HEK293 (cell line): ENCODE measurements around the gene PLEKHG5.

Experiments
- CTCF ChIA-PET: fragments of 350-600 bp; formaldehyde crosslinking; extraction: SDS; loops from one replicate; lab custom pipeline; 2021; ENCODE audit warnings: antibody characterized with exemption; lab: Yijun Ruan, JAX
- POLR2A ChIA-PET: fragments of 300-600 bp; formaldehyde crosslinking; extraction: SDS; loops from one replicate; lab custom pipeline; 2020; ENCODE audit warnings: antibody characterized with exemption, inconsistent platforms; lab: Yijun Ruan, JAX
- H3K27ac ChIP-seq: fragments of 200-500 bp; sonication (Bioruptor generic); 2 replicates; pipeline ENCODE4 v1.5.1; 2014; ENCODE audit warnings: low read depth, low read length, control low read depth, inconsistent platforms; ENCODE audit errors: extremely low read depth
- H3K36me3 ChIP-seq, 2 experiments: fragments of 200-500 bp in 1 of 2; sonication (Bioruptor generic) in 1 of 2; 1 replicate in 1 of 2; 2 replicates in 1 of 2; pipeline ENCODE4 v1.5.1; 2014 to 2017; ENCODE audit warnings: inconsistent platforms in 2 of 2, low read length in 2 of 2; ENCODE audit not compliant: control insufficient read depth in 2 of 2, insufficient read depth in 1 of 2
- H3K4me1 ChIP-seq: fragments of 200-500 bp; sonication (Bioruptor generic); 2 replicates; pipeline ENCODE4 v1.5.1; 2014; ENCODE audit warnings: mild to moderate bottlenecking, low read length, inconsistent platforms; ENCODE audit not compliant: control insufficient read depth, insufficient read depth
- H3K4me3 ChIP-seq: 2 replicates; pipeline ENCODE4 v1.5.1; 2011; ENCODE audit warnings: low read depth, mild to moderate bottlenecking, control low read depth, low read length, moderate library complexity
- H3K9me3 ChIP-seq: fragments of 200-500 bp; sonication (Bioruptor generic); 2 replicates; pipeline ENCODE4 v1.5.1; 2014; ENCODE audit warnings: low read depth, low read length, inconsistent platforms; ENCODE audit not compliant: control insufficient read depth, insufficient read depth
- BCL6B ChIP-seq: fragments of 450-650 bp; formaldehyde crosslinking; IDR thresholded peaks from 2 replicates; pipeline ENCODE4 v1.5.1; 2017; ENCODE audit warnings: missing biosample characterization, missing genetic modification characterization
- KLF10 ChIP-seq: fragments of 450-650 bp; IDR thresholded peaks from 2 replicates; pipeline ENCODE4 v1.5.1; 2018; ENCODE audit warnings: missing biosample characterization, mild to moderate bottlenecking, missing genetic modification characterization
- MYNN ChIP-seq: fragments of 450-650 bp; formaldehyde crosslinking; IDR thresholded peaks from 2 replicates; pipeline ENCODE4 v1.5.1; 2016; ENCODE audit warnings: missing biosample characterization, missing genetic modification characterization, borderline replicate concordance
- PRDM4 ChIP-seq: fragments of 450-650 bp; formaldehyde crosslinking; IDR thresholded peaks from 2 replicates; pipeline ENCODE4 v1.5.1; 2017; ENCODE audit warnings: missing biosample characterization, missing genetic modification characterization
- TSHZ1 ChIP-seq: fragments of 450-650 bp; formaldehyde crosslinking; IDR thresholded peaks from 2 replicates; pipeline ENCODE4 v1.5.1; 2016; ENCODE audit warnings: missing biosample characterization, missing genetic modification characterization, borderline replicate concordance
- ZBTB8A ChIP-seq: fragments of 450-650 bp; formaldehyde crosslinking; IDR thresholded peaks from 2 replicates; pipeline ENCODE4 v1.5.1; 2016; ENCODE audit warnings: missing biosample characterization, missing genetic modification characterization
- ZEB2 ChIP-seq: fragments of 450-650 bp; formaldehyde crosslinking; IDR thresholded peaks from 2 replicates; pipeline ENCODE4 v1.5.1; 2016; ENCODE audit warnings: missing biosample characterization, missing genetic modification characterization
- ZFP3 ChIP-seq: fragments of 450-650 bp; formaldehyde crosslinking; IDR thresholded peaks from 2 replicates; pipeline ENCODE4 v1.5.1; 2016; ENCODE audit warnings: low read depth, missing biosample characterization, missing genetic modification characterization
- ZNF169 ChIP-seq: fragments of 450-650 bp; formaldehyde crosslinking; IDR thresholded peaks from 2 replicates; pipeline ENCODE4 v1.5.1; 2016; ENCODE audit warnings: missing biosample characterization, missing genetic modification characterization
- ZNF248 ChIP-seq: fragments of 450-650 bp; formaldehyde crosslinking; IDR thresholded peaks from 2 replicates; pipeline ENCODE4 v1.5.1; 2017; ENCODE audit warnings: missing biosample characterization, missing genetic modification characterization
- ZNF26 ChIP-seq: fragments of 450-650 bp; formaldehyde crosslinking; IDR thresholded peaks from 2 replicates; pipeline ENCODE4 v1.5.1; 2016; ENCODE audit warnings: missing biosample characterization, missing genetic modification characterization
- ZNF398 ChIP-seq: fragments of 450-650 bp; formaldehyde crosslinking; IDR thresholded peaks from 2 replicates; pipeline ENCODE4 v1.5.1; 2017; ENCODE audit warnings: missing biosample characterization, missing genetic modification characterization
- ZNF510 ChIP-seq: fragments of 450-650 bp; formaldehyde crosslinking; IDR thresholded peaks from 2 replicates; pipeline ENCODE4 v1.5.1; 2018; ENCODE audit warnings: mild to moderate bottlenecking, missing genetic modification characterization, missing biosample characterization; ENCODE audit not compliant: insufficient replicate concordance
- ZNF513 ChIP-seq: fragments of 450-650 bp; IDR thresholded peaks from 2 replicates; pipeline ENCODE4 v1.5.1; 2018; ENCODE audit warnings: missing biosample characterization, missing genetic modification characterization
- ZNF529 ChIP-seq: fragments of 450-650 bp; formaldehyde crosslinking; IDR thresholded peaks from 2 replicates; pipeline ENCODE4 v1.5.1; 2017; ENCODE audit warnings: missing genetic modification characterization, missing biosample characterization; ENCODE audit not compliant: insufficient replicate concordance
- ZNF561 ChIP-seq: fragments of 450-650 bp; IDR thresholded peaks from 2 replicates; pipeline ENCODE4 v1.5.1; 2018; ENCODE audit warnings: missing biosample characterization, missing genetic modification characterization, borderline replicate concordance
- ZNF645 ChIP-seq: fragments of 450-650 bp; formaldehyde crosslinking; IDR thresholded peaks from 2 replicates; pipeline ENCODE4; 2016; ENCODE audit warnings: missing biosample characterization, missing genetic modification characterization
- ZNF670 ChIP-seq: fragments of 450-650 bp; formaldehyde crosslinking; IDR thresholded peaks from 2 replicates; pipeline ENCODE4 v1.5.1; 2016; ENCODE audit warnings: missing biosample characterization, missing genetic modification characterization, low read depth
- ZNF707 ChIP-seq: fragments of 450-650 bp; formaldehyde crosslinking; IDR thresholded peaks from 2 replicates; pipeline ENCODE4 v1.5.1; 2016; ENCODE audit warnings: missing biosample characterization, missing genetic modification characterization
- ZNF777 ChIP-seq: fragments of 450-650 bp; formaldehyde crosslinking; IDR thresholded peaks from 2 replicates; pipeline ENCODE4 v1.5.1; 2017; ENCODE audit warnings: missing biosample characterization, missing genetic modification characterization, borderline replicate concordance
- ZNF843 ChIP-seq: fragments of 450-650 bp; formaldehyde crosslinking; IDR thresholded peaks from 2 replicates; pipeline ENCODE4 v1.5.1; 2016; ENCODE audit warnings: missing biosample characterization, missing genetic modification characterization

Gene PLEKHG5

GRCh38 chr1:6466751-6467150, 24.7 kb downstream of the PLEKHG5 start:
- Histone ChIP-seq H3K27ac (no peak overlapping the region), H3K4me3 (no peak overlapping the region), H3K4me1 (no peaks in the 10 kb centered on the region), H3K36me3 (peaks cover 0 to 68% of the 10 kb centered on the region in 2 experiments; a peak in 1 of 3 replicates), H3K9me3 (no peaks in the 10 kb centered on the region)
- ChIA-PET CTCF (interaction anchor here (0.6 to 0.8 kb wide), 3 partner anchors 10 to 799 kb away, joined by 3 to 4 read pairs (median 3); no protein-coding TSS in a partner anchor), POLR2A (no interaction called here)
- no peak for TF ChIP-seq ZNF248 (tag by site-specific recombination)
- no peak for TF ChIP-seq PRDM4
- TF ChIP-seq KLF10 (tag by site-specific recombination), result no peak
- no peak for TF ChIP-seq ZFP3
- no peak for TF ChIP-seq ZNF843 (tag by site-specific recombination)
- TF ChIP-seq BCL6B (tag by site-specific recombination), result no peak
- TF ChIP-seq ZNF26 (tag by site-specific recombination), result no peak
- no peak for TF ChIP-seq ZNF398 (tag by site-specific recombination)
- TF ChIP-seq ZNF510, result no peak
- no peak for TF ChIP-seq ZNF561 (tag by site-specific recombination)
- TF ChIP-seq ZEB2 (tag by site-specific recombination), result no peak
- TF ChIP-seq ZNF513, result no peak
- TF ChIP-seq ZNF645 (tag by site-specific recombination), result no peak

GRCh38 chr1:6466023-6466422, 25.4 kb downstream of the PLEKHG5 start, which contains the start of gene TNFRSF25:
TSS of gene TNFRSF25 (minus strand) at chr1:6466173. CDS start at chr1:6466107, 66 bp downstream.
- CTCF ChIA-PET, result interaction anchor here (0.7 to 0.8 kb wide), 3 partner anchors 10 to 798 kb away, joined by 3 to 4 read pairs (median 4); no protein-coding TSS in a partner anchor
- TF ChIP-seq ZNF670 (tag by site-specific recombination) (no peak), ZNF169 (tag by site-specific recombination) (no peak), ZBTB8A (no peak), MYNN (tag by site-specific recombination) (no peak), ZNF529 (no peak), ZNF777 (no peak), ZNF707 (no peak), TSHZ1 (tag by site-specific recombination) (no peak)

More at GRCh38 chr1:6466023-6466422, 25.4 kb downstream of the PLEKHG5 start, which contains the start of gene TNFRSF25:
- Histone ChIP-seq H3K36me3 (peaks cover 0 to 69% of the 10 kb centered on the region in 2 experiments; a peak in 1 of 3 replicates), H3K27ac (no peak within 1 kb of the TSS), H3K9me3 (no peaks in the 10 kb centered on the region), H3K4me1 (no peaks in the 10 kb centered on the region), H3K4me3 (no peak within 1 kb of the TSS)
- POLR2A ChIA-PET, result no interaction called here
